NCI-H526 treated with DMSO at 0.1 percent for 48 hours (cell line): ENCODE measurements around the gene CXCL6.

ENCODE experiments used
- DNase-seq: peaks from one replicate; lab custom pipeline; 2025; lab: John Stamatoyannopoulos, UW

Gene CXCL6

DNA sequence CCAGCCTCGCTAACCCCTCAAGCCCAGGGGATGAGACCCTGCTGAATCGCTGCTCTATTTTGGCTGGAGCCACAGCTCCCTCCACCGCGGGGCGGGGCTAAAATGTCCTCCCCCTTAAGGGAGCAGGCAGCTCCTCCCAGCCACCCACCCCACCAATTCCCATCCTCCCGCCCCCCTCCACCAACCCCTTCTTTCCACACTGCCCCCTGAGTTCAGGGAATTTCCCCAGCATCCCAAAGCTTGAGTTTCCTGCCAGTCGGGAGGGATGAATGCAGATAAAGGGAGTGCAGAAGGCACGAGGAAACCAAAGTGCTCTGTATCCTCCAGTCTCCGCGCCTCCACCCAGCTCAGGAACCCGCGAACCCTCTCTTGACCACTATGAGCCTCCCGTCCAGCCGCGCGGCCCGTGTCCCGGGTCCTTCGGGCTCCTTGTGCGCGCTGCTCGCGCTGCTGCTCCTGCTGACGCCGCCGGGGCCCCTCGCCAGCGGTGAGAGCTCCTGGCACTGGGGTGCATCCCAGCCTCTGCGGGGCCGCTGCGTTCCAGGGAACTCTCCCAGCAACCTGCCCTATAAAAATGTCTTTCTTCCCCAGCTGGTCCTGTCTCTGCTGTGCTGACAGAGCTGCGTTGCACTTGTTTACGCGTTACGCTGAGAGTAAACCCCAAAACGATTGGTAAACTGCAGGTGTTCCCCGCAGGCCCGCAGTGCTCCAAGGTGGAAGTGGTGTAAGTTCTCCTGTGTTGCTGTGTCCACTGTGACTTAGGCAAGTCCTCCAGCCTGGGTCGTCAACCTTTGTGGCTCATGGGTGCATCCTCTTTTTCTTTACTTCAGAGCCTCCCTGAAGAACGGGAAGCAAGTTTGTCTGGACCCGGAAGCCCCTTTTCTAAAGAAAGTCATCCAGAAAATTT lies at the start of gene CXCL6:
Gene CXCL6 (plus strand): TSS at position 306 of the 907 bp plus-strand sequence. CDS start 73 bp downstream, at position 379.
- DNase-seq: no peak

DNA sequence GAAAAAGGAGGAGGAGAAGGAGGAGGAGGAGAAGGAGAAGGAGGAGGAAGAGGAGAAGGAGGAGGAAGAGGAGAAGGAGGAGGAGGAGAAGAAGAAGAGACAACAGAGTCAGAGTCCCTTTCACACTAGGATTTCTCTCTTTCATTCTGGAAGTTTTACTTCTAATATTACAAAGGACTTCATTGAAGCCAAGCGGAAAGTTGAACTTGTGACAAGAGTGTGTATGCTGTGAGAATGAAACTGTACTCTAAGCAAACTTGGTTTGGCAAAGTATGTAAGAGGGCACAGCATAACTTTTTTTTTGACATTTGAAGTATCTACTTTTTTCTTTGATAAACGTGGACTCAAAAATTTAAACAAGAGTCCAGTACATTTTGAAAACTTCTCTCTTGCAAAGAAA lies 48.1 kb upstream of the CXCL6 start:
- DNase-seq: no peak

DNA sequence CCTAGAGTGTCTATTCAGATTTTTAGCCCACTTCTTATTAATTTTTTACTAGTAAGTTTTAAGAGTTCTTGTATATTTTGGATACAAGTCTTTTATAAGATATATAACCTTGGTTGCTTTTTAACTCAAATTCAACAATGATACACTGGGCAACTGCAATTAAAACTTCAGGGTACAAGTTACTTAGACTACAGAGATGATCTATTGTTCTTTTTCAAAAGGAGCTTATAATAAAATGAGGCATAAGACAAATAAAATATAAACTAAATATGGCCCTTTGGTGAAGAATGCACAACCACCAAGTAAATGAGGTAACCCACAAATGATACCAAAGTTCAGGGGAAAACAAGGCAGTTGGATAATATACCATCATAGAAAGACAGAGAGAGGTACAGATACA lies 37.6 kb upstream of the CXCL6 start:
- DNase-seq: no peak

DNA sequence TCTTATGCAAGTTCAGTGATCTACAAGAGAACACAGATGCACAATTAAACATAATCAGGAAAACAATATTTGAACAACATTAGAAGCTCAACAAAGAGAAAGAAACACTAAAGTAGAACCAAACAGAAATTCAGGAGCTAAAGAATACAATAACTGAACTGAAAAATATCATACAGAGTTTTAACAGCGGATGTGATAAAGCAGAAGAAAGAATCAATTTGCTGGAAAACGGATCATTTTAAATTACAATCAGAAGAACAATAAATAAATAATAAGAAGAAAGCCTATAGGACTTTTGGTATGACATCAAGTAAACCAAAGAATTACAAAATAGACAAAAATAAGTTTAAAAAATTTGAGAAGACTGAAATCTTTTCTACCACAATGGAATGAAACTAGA lies 36.3 kb upstream of the CXCL6 start:
- no peak for DNase-seq

DNA sequence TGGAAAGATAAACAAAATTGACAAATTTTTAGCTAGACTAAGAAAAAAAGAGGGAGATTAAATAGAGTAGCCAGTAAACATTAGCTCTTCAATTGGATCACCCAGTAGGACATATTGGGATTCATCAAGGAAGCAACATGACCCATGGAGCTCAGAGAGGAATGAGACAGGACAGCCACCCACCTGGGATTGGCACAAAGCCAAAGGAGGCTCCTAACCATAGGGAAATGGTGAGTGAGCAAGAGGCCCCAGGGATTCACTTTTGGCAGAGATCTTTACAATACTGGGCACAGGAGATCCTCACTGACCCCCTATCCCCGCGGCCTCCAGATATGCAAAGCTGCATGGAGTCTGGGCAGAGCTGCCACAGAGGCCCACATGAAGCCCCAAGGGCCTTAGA lies 34.8 kb upstream of the CXCL6 start:
- no peak for DNase-seq

DNA sequence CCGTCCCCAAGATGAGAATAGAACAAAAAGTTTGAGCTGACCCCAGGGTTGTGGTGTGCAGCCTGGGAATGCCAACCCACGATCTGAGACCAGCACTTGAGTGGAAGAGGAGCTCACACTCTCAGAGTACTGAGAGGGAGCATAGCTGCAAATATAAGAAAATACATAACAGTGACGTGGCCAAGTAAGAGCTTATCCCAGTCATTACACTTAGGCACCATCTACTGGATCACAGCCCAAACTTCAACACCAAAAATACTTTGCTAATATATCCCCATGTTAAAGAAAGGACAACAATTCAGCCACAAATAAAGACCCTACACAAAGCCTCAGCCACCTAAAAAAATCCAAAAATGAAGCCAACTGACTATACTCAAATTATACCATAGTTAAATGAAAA lies 33.3 kb upstream of the CXCL6 start:
- no peak for DNase-seq

DNA sequence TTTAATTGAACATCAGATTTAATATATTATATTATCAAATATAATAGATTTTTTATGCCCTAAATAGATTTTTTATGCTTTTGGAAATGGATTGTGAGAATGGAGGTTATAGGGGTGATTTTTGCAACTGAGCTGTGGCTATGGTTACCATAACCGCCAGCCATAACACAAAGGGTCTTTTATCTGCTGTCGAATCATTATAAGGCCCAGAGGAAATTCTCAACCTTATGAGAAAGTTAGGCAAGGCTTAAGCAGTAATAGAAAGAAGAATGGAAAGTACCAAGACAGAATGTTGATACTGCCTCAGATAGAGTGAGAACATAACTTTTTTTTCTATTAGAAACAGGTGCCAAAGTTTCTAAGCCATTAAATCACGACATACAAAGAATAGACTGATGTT lies 26.3 kb upstream of the CXCL6 start:
- DNase-seq: no peak

DNA sequence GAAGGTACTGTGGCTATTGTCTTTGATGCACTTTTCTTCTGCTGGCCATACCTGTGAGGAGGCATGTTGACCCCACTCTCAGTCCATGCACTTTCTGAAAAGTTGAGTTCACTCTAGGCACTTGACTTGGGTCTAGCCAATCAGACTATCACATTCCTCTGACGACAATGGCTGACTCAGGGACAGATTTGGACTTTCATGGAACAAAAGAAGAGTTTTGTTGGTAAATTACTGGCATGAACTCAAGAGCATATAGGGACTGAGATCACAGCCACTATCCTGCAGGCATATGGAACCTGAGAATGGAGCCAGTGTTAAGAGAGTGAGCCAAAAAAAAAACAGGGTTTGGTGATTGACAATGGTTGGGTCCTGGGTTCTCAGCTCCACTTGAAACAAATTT lies 24.6 kb upstream of the CXCL6 start:
- no peak for DNase-seq

DNA sequence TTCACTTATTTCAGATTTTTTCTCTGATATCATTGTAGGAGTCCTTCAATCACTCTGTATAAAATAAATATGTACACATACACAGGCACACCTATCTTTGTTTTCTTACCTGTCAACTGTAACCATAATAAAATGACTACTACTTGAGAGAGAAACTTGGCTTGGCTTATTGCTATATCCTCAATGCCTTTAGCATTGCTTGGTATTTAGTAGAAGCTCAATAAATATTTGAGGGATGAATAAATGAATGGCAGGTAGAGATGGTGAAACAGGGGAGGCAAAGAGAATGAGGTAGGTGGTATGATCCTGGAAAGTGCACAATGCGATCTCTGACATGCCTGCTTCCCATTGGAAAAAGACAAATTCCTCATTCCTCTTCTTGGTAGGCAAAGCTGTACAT lies 21.8 kb upstream of the CXCL6 start:
- DNase-seq: no peak

DNA sequence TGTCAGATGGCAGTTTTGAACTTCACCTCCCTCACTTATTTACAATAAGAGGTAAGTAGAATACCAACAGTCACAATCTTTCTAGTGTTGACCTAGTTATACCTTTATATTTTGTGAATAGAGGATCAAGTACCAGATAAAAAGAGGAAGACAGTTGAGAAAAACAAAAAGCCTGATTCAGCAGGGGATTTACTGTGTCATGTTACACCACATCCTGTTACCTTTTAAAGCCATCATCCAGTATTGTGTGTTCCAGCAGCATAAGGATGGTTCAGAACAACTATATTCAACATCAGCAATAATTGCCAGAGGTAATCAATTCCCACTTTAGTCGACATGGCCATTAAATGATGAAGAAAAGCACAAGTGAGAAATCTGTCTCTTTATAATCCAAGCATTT lies 21.3 kb upstream of the CXCL6 start:
- DNase-seq: no peak

DNA sequence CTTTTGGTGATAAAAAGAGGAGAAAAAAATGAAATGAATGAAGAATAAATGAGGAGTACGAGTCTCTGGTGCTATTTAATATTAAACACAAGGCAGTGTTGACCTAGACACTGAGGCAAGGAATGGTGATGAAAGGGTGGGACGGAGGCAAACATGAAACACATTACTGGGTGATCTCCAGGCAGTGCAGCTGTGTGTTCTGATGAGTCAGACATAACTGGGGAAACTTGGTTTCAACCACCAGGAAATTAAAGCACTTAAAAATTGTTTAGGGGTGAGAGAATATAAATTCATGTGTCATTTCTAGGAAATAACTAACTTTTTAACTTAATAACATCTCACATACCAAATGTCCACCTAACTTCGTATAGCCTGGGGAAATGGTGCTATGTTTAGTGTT lies 19.7 kb upstream of the CXCL6 start:
- DNase-seq: no peak

DNA sequence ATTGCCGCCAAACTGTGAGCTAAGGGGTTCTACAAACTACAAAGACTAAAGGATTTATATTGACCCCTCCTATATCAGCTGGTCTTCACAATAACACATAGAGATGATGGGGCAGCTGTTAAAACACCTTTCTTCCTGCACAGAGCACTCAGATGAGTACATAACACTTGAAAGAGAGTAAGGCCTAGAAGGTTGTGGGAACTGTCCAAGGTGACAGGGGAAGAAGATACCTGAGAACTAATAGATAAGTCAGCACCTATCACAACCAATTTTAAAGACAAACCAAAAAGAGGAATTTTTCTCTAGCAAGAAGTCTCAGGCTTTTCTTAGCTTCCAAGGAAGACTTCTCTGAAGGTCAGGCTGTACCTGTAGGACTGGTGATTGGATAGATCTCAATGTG lies 19.1 kb upstream of the CXCL6 start:
- no peak for DNase-seq

DNA sequence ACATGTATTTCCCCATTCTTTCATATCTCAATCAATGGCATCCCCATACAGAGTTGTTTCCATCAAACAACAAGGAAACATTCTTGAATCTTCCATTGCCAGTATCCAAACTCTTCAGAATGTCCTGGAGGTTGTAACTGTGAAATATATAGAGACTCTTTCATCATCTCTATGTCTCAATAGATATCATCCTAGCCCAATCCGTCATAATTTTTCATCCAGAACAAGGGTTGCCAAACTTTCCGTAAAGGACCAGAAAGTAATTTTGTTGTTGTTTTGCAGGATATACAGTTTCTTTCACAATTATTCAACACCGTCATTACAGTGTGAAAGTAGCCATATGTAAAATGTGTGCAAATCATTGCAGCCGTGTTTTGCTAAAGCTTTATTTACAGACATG lies 15.2 kb upstream of the CXCL6 start:
- DNase-seq: no peak

DNA sequence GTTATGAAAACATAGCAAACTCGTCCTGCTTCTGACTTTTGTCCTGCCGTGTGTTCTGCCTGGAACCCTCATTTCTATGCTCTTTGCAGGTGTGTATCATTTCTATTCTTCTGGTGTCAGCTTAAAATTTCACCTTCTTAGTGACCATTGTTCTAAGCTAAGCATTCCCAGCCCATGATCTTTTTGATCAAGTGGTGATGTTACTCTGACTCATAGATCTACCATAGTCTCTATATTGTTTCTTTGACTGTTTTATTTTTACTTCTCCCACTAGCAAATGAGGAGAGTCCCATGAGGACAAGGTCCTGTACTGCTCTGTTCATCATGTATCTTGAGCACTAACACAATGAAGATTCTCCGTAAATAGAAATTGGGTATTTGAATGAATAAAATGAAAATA lies 14.1 kb upstream of the CXCL6 start:
- DNase-seq: no peak

DNA sequence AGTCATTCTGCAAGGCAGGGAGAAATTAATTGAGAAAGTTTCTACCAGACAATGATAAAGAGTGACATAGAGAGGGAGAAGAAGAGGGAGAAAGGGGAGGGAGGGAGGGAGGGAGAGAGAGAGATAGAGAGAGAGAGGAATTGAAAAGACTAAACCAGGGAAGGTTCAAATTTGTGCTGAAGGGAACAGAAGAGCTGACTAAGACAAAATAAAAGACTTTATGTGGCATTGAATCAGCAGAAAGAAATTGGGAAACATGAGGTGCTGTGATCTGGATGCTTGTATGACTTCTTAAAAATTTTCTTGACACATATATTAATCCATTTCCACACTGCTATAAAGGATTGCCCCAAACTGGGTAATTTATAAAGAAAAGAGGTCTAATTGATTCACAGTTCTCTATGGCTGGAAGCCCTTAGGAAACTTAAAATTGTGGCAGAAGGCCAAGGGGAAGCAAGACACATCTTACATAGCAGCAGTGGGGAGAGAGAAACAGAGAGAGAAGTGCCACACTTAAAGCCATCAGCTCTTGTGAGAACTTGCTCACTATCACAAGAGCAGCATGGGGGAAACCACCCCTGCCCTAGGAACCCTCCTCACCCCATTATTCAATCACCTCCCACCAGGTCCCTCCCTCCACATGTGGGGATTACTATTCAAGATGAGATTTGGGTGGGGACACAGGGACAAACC lies 13.5 kb upstream of the CXCL6 start:
- DNase-seq: no peak

DNA sequence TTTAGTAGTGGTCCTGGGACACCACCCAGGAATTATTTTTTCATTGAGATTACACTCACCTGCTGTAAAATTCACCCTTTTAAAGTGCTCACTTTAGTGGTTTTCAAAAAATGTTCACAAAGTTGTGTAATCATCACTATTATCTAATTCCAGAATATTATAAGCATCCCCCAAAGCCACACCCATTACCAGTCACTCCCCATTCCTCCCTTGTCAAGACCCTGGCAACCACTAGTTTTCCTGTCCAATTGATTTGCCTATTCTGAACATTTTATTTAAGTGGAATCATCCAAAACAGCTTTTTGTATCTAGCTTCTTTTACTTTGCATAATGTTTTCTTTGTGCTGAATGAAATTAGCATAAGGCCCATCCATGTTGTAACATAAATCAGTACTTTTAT lies 12.7 kb upstream of the CXCL6 start:
- no peak for DNase-seq

DNA sequence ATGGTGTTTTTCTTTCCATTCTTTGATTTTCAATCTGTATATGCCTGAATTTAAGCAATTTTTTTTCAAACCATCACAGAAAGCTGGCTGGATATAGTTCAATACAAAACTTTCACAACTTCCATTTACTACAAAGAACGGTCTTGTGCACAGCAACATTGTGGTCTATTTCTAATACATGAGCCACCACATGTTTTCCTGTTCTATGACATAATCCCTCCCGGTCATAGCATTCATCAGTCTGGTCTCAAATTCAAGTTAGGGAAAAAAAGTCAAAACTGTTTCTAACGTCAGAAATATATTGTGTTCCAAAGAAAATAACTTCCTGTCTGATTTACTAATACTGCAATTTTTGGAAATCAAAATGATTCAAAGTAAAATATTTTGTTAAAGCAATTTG lies 7.5 kb upstream of the CXCL6 start:
- no peak for DNase-seq

DNA sequence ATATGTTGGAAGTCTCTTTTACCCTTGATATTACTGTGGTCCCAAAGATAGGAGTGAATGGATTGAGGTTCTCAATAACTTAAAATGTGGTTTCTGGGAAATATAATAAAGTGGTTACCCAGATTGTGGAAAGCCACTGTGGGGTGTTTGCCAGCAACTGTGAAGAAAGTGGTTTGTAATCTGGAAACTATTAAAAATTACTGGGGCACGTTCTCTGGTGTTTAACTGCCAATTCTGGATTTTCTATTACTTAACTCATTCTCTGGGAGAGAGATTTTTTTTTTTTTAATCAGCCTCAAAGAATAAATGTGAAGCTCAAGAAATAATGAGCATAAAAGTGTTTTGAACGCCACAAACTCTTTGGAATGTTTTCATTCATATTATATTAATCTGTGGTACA lies 4.9 kb upstream of the CXCL6 start:
- no peak for DNase-seq

DNA sequence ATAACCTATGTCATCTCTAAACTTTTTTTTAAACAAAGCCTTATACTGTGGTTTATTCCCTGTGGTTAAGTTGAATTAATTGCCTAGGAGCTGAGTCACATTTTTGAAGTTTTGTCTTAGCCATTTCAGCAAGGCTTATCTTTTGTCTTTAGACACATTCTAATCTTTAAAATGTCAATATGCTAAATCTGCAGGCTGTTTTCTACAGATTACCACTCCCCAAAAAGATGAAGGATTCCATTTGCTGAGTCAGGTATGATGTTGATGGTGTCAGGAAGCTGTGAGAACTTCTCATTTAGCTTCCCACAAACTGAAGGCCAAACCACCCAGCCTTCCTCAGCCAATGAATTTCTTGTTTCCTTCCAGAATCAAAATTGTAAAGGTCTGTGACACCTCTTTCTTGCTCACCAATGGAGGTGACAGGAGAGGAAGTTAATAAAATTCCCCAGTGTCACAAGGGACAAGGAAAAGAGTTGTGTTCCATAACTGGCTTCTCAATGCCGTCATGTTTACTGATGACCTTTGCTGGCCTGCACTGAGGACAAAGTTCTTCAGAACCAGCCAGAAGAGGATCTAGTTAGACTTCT lies 3.7 kb upstream of the CXCL6 start:
- DNase-seq: no peak

DNA sequence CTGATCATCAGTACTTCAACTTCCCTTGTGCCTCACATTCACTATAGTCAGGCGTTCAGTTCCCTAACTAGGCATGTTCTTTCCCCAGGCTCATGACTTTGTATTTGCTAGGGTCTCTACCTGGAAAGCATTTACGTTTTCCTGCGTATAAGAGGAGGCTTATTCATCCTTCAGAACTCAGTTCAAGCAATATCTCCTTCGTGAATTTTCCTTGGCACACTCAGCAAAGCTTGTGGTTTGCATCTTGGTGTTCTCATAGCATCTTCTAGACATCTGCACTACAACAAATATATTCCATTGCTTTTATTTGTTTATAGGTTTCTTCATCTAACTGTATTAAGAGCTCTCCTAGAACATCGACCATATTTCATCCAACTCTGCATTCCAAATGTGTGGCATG lies 2.6 kb downstream of the CXCL6 start:
- DNase-seq: no peak

DNA sequence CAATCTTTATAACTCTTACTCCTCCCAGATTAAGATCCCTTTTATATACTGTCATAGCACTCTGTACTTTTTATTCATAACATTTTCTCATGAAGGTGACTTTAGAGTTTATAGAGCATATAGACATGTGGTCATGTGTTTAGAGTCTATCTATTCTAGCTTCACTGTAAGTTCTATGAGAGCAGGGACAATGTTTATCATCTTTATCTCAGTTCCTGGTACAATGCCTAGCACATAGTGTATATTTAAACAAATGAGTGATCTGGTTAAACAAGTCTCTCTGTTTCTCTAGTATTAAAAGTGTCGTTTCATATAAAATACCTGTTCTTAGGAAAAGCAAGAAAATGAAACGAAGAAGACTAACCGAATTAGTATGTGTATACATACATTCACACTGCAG lies 3.2 kb downstream of the CXCL6 start:
- peak; percentile 4 for DNase-seq

DNA sequence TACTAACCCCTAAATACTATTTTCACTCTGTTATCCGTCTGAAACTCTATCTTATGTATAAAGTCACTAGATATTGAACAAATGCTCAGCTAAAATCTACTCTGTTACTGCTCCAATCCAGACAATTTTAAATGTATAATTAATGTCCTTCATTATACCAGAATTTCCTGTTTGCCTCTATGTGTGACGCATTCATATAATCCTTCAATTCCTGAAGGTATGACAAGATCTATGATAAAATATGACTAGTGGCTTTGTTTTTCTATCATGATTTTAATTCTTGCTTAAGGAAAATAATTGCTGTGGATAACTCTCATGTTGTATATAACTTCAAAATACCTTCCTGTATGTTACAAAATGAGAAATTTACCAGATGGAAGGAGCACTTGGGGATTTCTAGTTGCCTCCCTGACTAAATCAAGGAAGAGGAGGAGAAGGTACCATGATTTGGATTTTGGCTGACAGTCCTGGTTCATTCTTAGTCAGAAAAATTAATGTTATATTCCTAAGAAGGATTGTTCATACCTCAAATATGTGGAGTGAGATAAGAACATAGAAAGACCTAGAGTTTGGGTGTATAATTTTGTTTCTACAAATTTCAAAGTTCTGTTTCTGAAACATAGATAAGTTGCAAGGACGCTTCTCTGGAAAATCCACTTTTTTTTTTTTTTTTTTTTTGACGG lies 4.9 kb downstream of the CXCL6 start:
- DNase-seq: no peak

DNA sequence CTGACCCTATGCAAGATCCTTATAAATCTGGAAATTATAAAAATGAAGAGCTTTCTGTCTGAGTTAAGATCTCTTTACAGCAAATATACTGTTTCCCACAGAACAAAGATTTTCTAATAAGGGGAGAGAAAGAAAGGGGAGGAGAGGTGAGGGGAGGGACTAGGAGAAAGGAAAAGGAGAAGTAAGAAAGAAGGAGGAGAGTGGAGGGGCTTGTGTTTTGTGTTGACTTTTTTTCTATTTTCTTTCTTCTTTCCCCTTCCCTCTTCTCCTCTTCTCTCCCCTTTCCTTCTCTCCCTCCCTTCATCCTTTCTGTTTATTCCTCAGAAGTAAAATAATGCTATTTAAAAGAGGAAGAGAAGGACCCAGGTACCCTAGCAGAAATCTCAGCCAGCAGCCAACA lies 6.2 kb downstream of the CXCL6 start:
- DNase-seq: no peak
